GM21786 (cell line): ENCODE data around the gene FCRLB.
"Not testable (repeated sequence)": the region's sequence is repeated elsewhere in the genome, so short reads cannot be mapped to it uniquely, and the experiment has no call there.

Source experiments
- ATAC-seq: cut with Tn5 transposase; IDR thresholded peaks from one replicate; pipeline ENCODE4 v1.9.1; 2021; ENCODE audit not compliant: unreplicated experiment

The FCRLB gene

GRCh38 chr1:161738627-161739287 lies 17.4 kb downstream of the FCRLB start:
- ATAC-seq: peak; percentile 67

- no peak for ATAC-seq
Observed at GRCh38 chr1:161739865-161740566, 18.7 kb downstream of the FCRLB start.

GRCh38 chr1:161740921-161741320 lies 19.6 kb downstream of the FCRLB start:
- no peak for ATAC-seq

- no peak for ATAC-seq
Observed at GRCh38 chr1:161743231-161743630, 21.9 kb downstream of the FCRLB start.

GRCh38 chr1:161747801-161748200 lies 26.5 kb downstream of the FCRLB start:
- no peak for ATAC-seq

GRCh38 chr1:161749509-161750407 lies 28.4 kb downstream of the FCRLB start, which contains the start of gene DUSP12:
Gene DUSP12 (plus strand): TSS chr1:161749786. CDS start chr1:161749802, 16 bp downstream.
- peak; percentile 98 for ATAC-seq

GRCh38 chr1:161763522-161764098 lies 42.3 kb downstream of the FCRLB start:
- ATAC-seq: no peak

GRCh38 chr1:161766102-161766981 lies 45.0 kb downstream of the FCRLB start, which contains the start of gene ATF6:
Gene ATF6 (plus strand): TSS chr1:161766320. CDS start chr1:161766361, 41 bp downstream.
- ATAC-seq: peak; percentile 70

- ATAC-seq: no peak
Observed at GRCh38 chr1:161768461-161768860, 47.1 kb downstream of the FCRLB start.

GRCh38 chr1:161768986-161769672 lies 47.8 kb downstream of the FCRLB start:
- no peak for ATAC-seq

GRCh38 chr1:161769673-161770045 lies 48.3 kb downstream of the FCRLB start:
- ATAC-seq: not testable (repeated sequence)

GRCh38 chr1:161770250-161770649 lies 48.9 kb downstream of the FCRLB start:
- ATAC-seq: no peak

GRCh38 chr1:161771161-161771560 lies 49.8 kb downstream of the FCRLB start:
- no peak for ATAC-seq

GRCh38 chr1:161771973-161772372 lies 50.6 kb downstream of the FCRLB start:
- no peak for ATAC-seq

GRCh38 chr1:161772397-161772796 lies 51.1 kb downstream of the FCRLB start:
- no peak for ATAC-seq

GRCh38 chr1:161773791-161774190 lies 52.4 kb downstream of the FCRLB start:
- no peak for ATAC-seq

GRCh38 chr1:161777261-161777660 lies 55.9 kb downstream of the FCRLB start:
- ATAC-seq: no peak
